Motor neuron (in vitro differentiated cells): Measurements from ENCODE around the gene PKD1L1. TPM values are rescaled to one million over a fixed set of nuclear protein-coding genes. Genes with fewer than 3 reads are reported as not detected.
A peak's percentile ranks its signal among the peaks of the same experiment; 100 is the strongest.

ENCODE experiments used
- ATAC-seq, 8 experiments: fragments of 200-7000 bp; cut with Tn5 transposase; replicated peaks in 6 of 8; 2 replicates each; pipeline ENCODE4 v1.8.0; 2021; ENCODE audit warnings: mild to moderate bottlenecking in 8 of 8, moderate library complexity in 8 of 8
- H3K27ac ChIP-seq, 2 donors: fragments of 250-450 bp; sonication (Bioruptor Pico); 2 replicates each; pipeline ENCODE4 v1.9.0; 2021; ENCODE audit warnings: antibody characterized with exemption in 2 of 2, mild to moderate bottlenecking in 2 of 2, moderate library complexity in 1 of 2
- H3K4me1 ChIP-seq, 2 donors: fragments of 250-450 bp; sonication (Bioruptor Pico); replicated peaks in 1 of 2; 2 replicates each; pipeline ENCODE4 v1.6.1; 2021; ENCODE audit warnings: antibody characterized with exemption in 2 of 2, mild to moderate bottlenecking in 2 of 2, moderate library complexity in 1 of 2
- H3K4me3 ChIP-seq, 5 donors: fragments of 250-450 bp; sonication (Bioruptor Pico); 2 replicates each; pipeline ENCODE4 v1.9.0; 2021; ENCODE audit warnings: antibody characterized with exemption in 5 of 5, mild to moderate bottlenecking in 5 of 5, moderate library complexity in 4 of 5
- WGBS, 10 experiments: fragments of 450-650 bp; shearing (Covaris generic); methylation state at CpG; one replicate each; pipeline ENCODE4 v1.0.0; 2022; 5-methylcytosine and 5-hydroxymethylcytosine counted together
- in situ Hi-C, 9 experiments: fragments of 400-800 bp; cut with MboI; loops; one replicate each; pipeline ENCODE4 v1.15.0; 2021; ENCODE audit warnings: low sequenced_read_pairs in 9 of 9, low pct_unique_long_range_greater_than_20kb in 2 of 9; ENCODE audit not compliant: unreplicated experiment in 9 of 9
- total RNA-seq, 8 experiments: library from RNA; unstranded; fragments of 300-600 nt; gene quantifications; 2 replicates each; pipeline versions ENCODE4 v1.2.3 to v1.2.4, GENCODE V29; 2022

The PKD1L1 gene
- total RNA-seq, 8 experiments from 2014 or later, result 0.09 to 1.6 (median 0.32) TPM; not detected in 1

GRCh38 chr7:47942132-47942531, 6.1 kb downstream of the PKD1L1 start:
- in situ Hi-C loops, result loop anchor here in 2 of 9 experiments (25.0 kb wide), 2 partner anchors 170 to 1920 kb away; no protein-coding TSS in a partner anchor
- ATAC-seq, result no peak
- no peak overlapping the region for H3K4me3 ChIP-seq
- H3K27ac ChIP-seq, result no peak overlapping the region
- 48 to 100% (median 70%) methylated on average over 1 to 8 of the region's 10 CpGs; no CpG with 5 or more reads in 2 of the 10 experiments for WGBS, 10 experiments
- H3K4me1 ChIP-seq, result peaks cover 5 to 17% of the 10 kb centered on the region in 2 donors

- WGBS, 10 experiments, result 4 to 95% (median 68%) methylated on average over 1 to 6 of the region's 9 CpGs
- peak in 3 of 8 experiments; percentile 22 to 55 (median 40) for ATAC-seq
- in situ Hi-C loops, result loop anchor here in 2 of 9 experiments (25.0 kb wide), 2 partner anchors 171 to 1921 kb away; no protein-coding TSS in a partner anchor
- no peak overlapping the region for H3K27ac ChIP-seq
- H3K4me3 ChIP-seq, result no peak overlapping the region
- H3K4me1 ChIP-seq, result peaks cover 7 to 19% of the 10 kb centered on the region in 2 donors
Observed at GRCh38 chr7:47941136-47941844, 7.0 kb downstream of the PKD1L1 start.

- Histone ChIP-seq H3K27ac (no peak overlapping the region), H3K4me3 (no peak overlapping the region), H3K4me1 (peaks cover 7 to 22% of the 10 kb centered on the region in 2 donors)
- 20 to 92% (median 75%) methylated on average over 2 to 8 of the region's 14 CpGs; no CpG with 5 or more reads in 3 of the 10 experiments for WGBS, 10 experiments
- in situ Hi-C loops, result loop anchor here in 2 of 9 experiments (25.0 kb wide), 2 partner anchors 172 to 1922 kb away; no protein-coding TSS in a partner anchor
- peak in 5 of 8 experiments; percentile 64 to 82 (median 75) for ATAC-seq
Observed at GRCh38 chr7:47940088-47941013, 7.9 kb downstream of the PKD1L1 start.

GRCh38 chr7:47939425-47940036, 8.7 kb downstream of the PKD1L1 start:
- peak in 2 of 8 experiments; percentile 12 to 24 for ATAC-seq
- Histone ChIP-seq H3K27ac (no peak overlapping the region), H3K4me3 (no peak overlapping the region), H3K4me1 (peaks cover 12 to 25% of the 10 kb centered on the region in 2 donors)
- in situ Hi-C loops, result loop anchor here in 2 of 9 experiments (25.0 kb wide), 2 partner anchors 173 to 1923 kb away; no protein-coding TSS in a partner anchor
- 50 to 100% (median 82%) methylated on average over 1 to 2 of the region's 7 CpGs; no CpG with 5 or more reads in 4 of the 10 experiments for WGBS, 10 experiments

- no peak overlapping the region for H3K4me3 ChIP-seq
- WGBS, 10 experiments, result 40 to 100% (median 89%) methylated on average over 1 to 2 of the region's 6 CpGs; no CpG with 5 or more reads in 2 of the 10 experiments
- no peak for ATAC-seq
- H3K4me1 ChIP-seq, result peaks cover 18 to 32% of the 10 kb centered on the region in 2 donors
- in situ Hi-C loops, result loop anchor here in 2 of 9 experiments (25.0 kb wide), 2 partner anchors 174 to 1924 kb away; no protein-coding TSS in a partner anchor
- no peak overlapping the region for H3K27ac ChIP-seq
Observed at GRCh38 chr7:47938574-47939165, 9.6 kb downstream of the PKD1L1 start.

GRCh38 chr7:47937711-47938573, 10.3 kb downstream of the PKD1L1 start:
- WGBS, 10 experiments, result 67 to 100% (median 83%) methylated on average over 1 to 4 of the region's 11 CpGs; no CpG with 5 or more reads in 3 of the 10 experiments
- Histone ChIP-seq H3K4me3 (no peak overlapping the region), H3K27ac (no peak overlapping the region), H3K4me1 (peaks cover 18 to 32% of the 10 kb centered on the region in 2 donors)
- in situ Hi-C loops, result loop anchor here in 2 of 9 experiments (25.0 kb wide), 2 partner anchors 174 to 1924 kb away; no protein-coding TSS in a partner anchor
- no peak for ATAC-seq

GRCh38 chr7:47937065-47937687, 11.1 kb downstream of the PKD1L1 start:
- ATAC-seq, result no peak
- no peak overlapping the region for H3K4me3 ChIP-seq
- in situ Hi-C loops, result loop anchor here in 2 of 9 experiments (25.0 kb wide), 2 partner anchors 175 to 1925 kb away; no protein-coding TSS in a partner anchor
- H3K4me1 ChIP-seq, result peaks cover 18 to 32% of the 10 kb centered on the region in 2 donors
- WGBS, 10 experiments, result 67 to 100% (median 80%) methylated on average over 1 to 6 of the region's 17 CpGs; no CpG with 5 or more reads in 3 of the 10 experiments
- no peak overlapping the region for H3K27ac ChIP-seq

- peak in 1 of 8 experiments; percentile 13 for ATAC-seq
- peaks cover 18 to 32% of the 10 kb centered on the region in 2 donors for H3K4me1 ChIP-seq
- WGBS, 10 experiments, result 33 to 100% (median 84%) methylated on average over 1 to 3 of the region's 4 CpGs; no CpG with 5 or more reads in 2 of the 10 experiments
- in situ Hi-C loops, result loop anchor here in 2 of 9 experiments (25.0 kb wide), 2 partner anchors 176 to 1926 kb away; no protein-coding TSS in a partner anchor
- H3K27ac ChIP-seq, result no peak overlapping the region
- H3K4me3 ChIP-seq, result no peak overlapping the region
Observed at GRCh38 chr7:47936323-47936722, 11.9 kb downstream of the PKD1L1 start.

GRCh38 chr7:47935336-47935735, 12.9 kb downstream of the PKD1L1 start:
- WGBS, 10 experiments, result 68 to 96% (median 75%) methylated on average over 2 to 9 of the region's 10 CpGs; no CpG with 5 or more reads in 3 of the 10 experiments
- no peak overlapping the region for H3K4me3 ChIP-seq
- no peak for ATAC-seq
- peaks cover 17 to 30% of the 10 kb centered on the region in 2 donors for H3K4me1 ChIP-seq
- H3K27ac ChIP-seq, result no peak overlapping the region
- in situ Hi-C loops, result loop anchor here in 2 of 9 experiments (25.0 kb wide), 2 partner anchors 177 to 1927 kb away; no protein-coding TSS in a partner anchor

GRCh38 chr7:47934831-47935230, 13.4 kb downstream of the PKD1L1 start:
- WGBS, 10 experiments, result 50 to 100% (median 73%) methylated on average over 1 to 5 of the region's 6 CpGs; no CpG with 5 or more reads in 3 of the 10 experiments
- Histone ChIP-seq H3K4me1 (peaks cover 13 to 25% of the 10 kb centered on the region in 2 donors), H3K4me3 (no peak overlapping the region), H3K27ac (no peak overlapping the region)
- in situ Hi-C loops, result loop anchor here in 2 of 9 experiments (25.0 kb wide), 2 partner anchors 177 to 1927 kb away; no protein-coding TSS in a partner anchor
- peak in 2 of 8 experiments; percentile 6 to 76 for ATAC-seq
